Endothelial cell of umbilical vein (primary cell): ENCODE data around the gene GLCE. TPM values are rescaled to one million over a fixed set of nuclear protein-coding genes. Genes with fewer than 3 reads are reported as not detected.

Experiments
- BruUV-seq: library from RNA; stranded (reverse); fragments of 400-500 nt; replicated peaks from 2 replicates; lab custom pipeline; 2021; lab: Mats Ljungman, UMichigan
- CTCF ChIA-PET: fragments of 300-600, 350-600 bp; sonication (Branson Sonifier 250); formaldehyde crosslinking; loops from one replicate; lab custom pipeline; 2021; ENCODE audit warnings: antibody characterized with exemption, inconsistent platforms; lab: Charles Lee
- POLR2A ChIA-PET: fragments of 300-600, 350-600 bp; sonication (Branson Sonifier 250); formaldehyde crosslinking; loops from one replicate; lab custom pipeline; 2021; ENCODE audit warnings: antibody characterized with exemption, inconsistent platforms; lab: Charles Lee
- DNase-seq: peaks from one replicate; pipeline ENCODE4 v3.0.0-alpha.2; 2011; ENCODE audit warnings: low read depth, low spot score
- FAIRE-seq: peaks from 2 replicates; lab custom pipeline; 2011; peaks lifted over from hg19 to GRCh38; lab: Jason Lieb, UNC
- H2AFZ ChIP-seq: 2 replicates; pipeline ENCODE4 v1.6.0; 2012; ENCODE audit warnings: low read depth, low read length, control low read depth, inconsistent platforms
- H3K27ac ChIP-seq: 2 replicates; pipeline ENCODE4 v1.5.1; 2011; ENCODE audit warnings: low read depth, mild to moderate bottlenecking, control low read depth, low read length, moderate library complexity; ENCODE audit not compliant: insufficient read depth
- H3K27me3 ChIP-seq, 2 experiments: 2 replicates each; pipeline versions ENCODE4 v1.6.0 to v1.6.1; 2011; ENCODE audit warnings: low read length in 2 of 2, mixed read lengths in 1 of 2; ENCODE audit not compliant: control insufficient read depth in 2 of 2, insufficient read depth in 2 of 2
- H3K36me3 ChIP-seq, 2 experiments: 2 replicates in 1 of 2; 3 replicates in 1 of 2; pipeline ENCODE4 v1.5.1; 2011; ENCODE audit warnings: low read length in 2 of 2, mild to moderate bottlenecking in 1 of 2, moderate library complexity in 1 of 2; ENCODE audit not compliant: control insufficient read depth in 2 of 2, insufficient read depth in 2 of 2; ENCODE audit errors: extremely low read depth in 1 of 2
- H3K4me1 ChIP-seq: 3 replicates; pipeline ENCODE4 v1.5.1; 2011; ENCODE audit warnings: mild to moderate bottlenecking, low read length; ENCODE audit not compliant: control insufficient read depth, insufficient read depth; ENCODE audit errors: extremely low read depth
- H3K4me2 ChIP-seq: 2 replicates; pipeline ENCODE4 v1.6.1; 2011; ENCODE audit warnings: low read length, control low read depth, mixed read lengths; ENCODE audit not compliant: insufficient read depth
- H3K4me3 ChIP-seq, 3 experiments: fragments of 200-600 bp in 1 of 3; sonication (generic), shearing (Covaris generic) in 1 of 3; replicated peaks in 1 of 3; 2 replicates each; pipeline ENCODE4 v1.5.1; 2011 to 2016; ENCODE audit warnings: control low read depth in 3 of 3, low read length in 3 of 3, mild to moderate bottlenecking in 2 of 3, inconsistent platforms in 1 of 3, low read depth in 1 of 3, moderate library complexity in 1 of 3; ENCODE audit not compliant: insufficient read depth in 1 of 3
- H3K79me2 ChIP-seq: 2 replicates; pipeline ENCODE4 v1.6.0; 2012; ENCODE audit warnings: low read length, inconsistent platforms; ENCODE audit not compliant: control insufficient read depth, insufficient read depth
- H3K9ac ChIP-seq: replicated peaks from 2 replicates; pipeline ENCODE3; 2011; ENCODE audit warnings: low read length, control low read depth; ENCODE audit not compliant: insufficient read depth; ENCODE audit errors: extremely low read depth
- H3K9me1 ChIP-seq: replicated peaks from 3 replicates; pipeline ENCODE4 v1.6.0; 2011; ENCODE audit warnings: mild to moderate bottlenecking, low read length; ENCODE audit not compliant: control insufficient read depth, insufficient read depth; ENCODE audit errors: extremely low read depth
- H3K9me3 ChIP-seq: replicated peaks from 2 replicates; pipeline ENCODE4 v1.5.1; 2012; ENCODE audit warnings: low read length, inconsistent platforms; ENCODE audit not compliant: control insufficient read depth, insufficient read depth
- H4K20me1 ChIP-seq: replicated peaks from 2 replicates; pipeline ENCODE3; 2011; ENCODE audit warnings: mild to moderate bottlenecking, low read length; ENCODE audit not compliant: control insufficient read depth, insufficient read depth; ENCODE audit errors: extremely low read depth
- EZH2 ChIP-seq: IDR thresholded peaks from 2 replicates; pipeline ENCODE4 v1.6.1; 2012; ENCODE audit warnings: borderline replicate concordance, low read depth, mild to moderate bottlenecking, moderate library complexity, low read length, inconsistent platforms; ENCODE audit not compliant: severe bottlenecking
- JUN ChIP-seq: IDR thresholded peaks from 2 replicates; pipeline ENCODE4 v1.6.1; 2011; ENCODE audit warnings: borderline replicate concordance, low read depth; ENCODE audit not compliant: insufficient read length, insufficient read depth
- POLR2A ChIP-seq: IDR thresholded peaks from 2 replicates; pipeline ENCODE4 v1.6.1; 2012; ENCODE audit warnings: low read depth, mild to moderate bottlenecking, control low read depth, low read length
- dilution Hi-C: fragments of 300-500 bp; cut with MboI; formaldehyde crosslinking; loops from one replicate; pipeline ENCODE4 v1.15.0; 2019; ENCODE audit warnings: low sequenced_read_pairs; ENCODE audit not compliant: extremely low pct_ligation_motif_present
- intact Hi-C: fragments of 100-400 bp; cut with micrococcal nuclease; formaldehyde crosslinking; loops from one replicate; pipeline ENCODE4 v1.10.0; 2022
- polyA plus RNA-seq, 4 experiments: library from polyadenylated mRNA; depleted of rRNA in 3 of 4; stranded (reverse) in 3 of 4; unstranded in 1 of 4; fragments of >200 nt; gene quantifications; 2 replicates each; pipeline versions ENCODE4 v1.2.1 to v1.2.3, GENCODE V29; 2011 to 2012; ENCODE audit warnings: missing spikeins in 1 of 4
- total RNA-seq: library from RNA; stranded (reverse); gene quantifications from 2 replicates; pipeline ENCODE4 v1.2.3, GENCODE V29; 2021

Gene GLCE
- total and polyA plus RNA-seq, 2 donors (not counting 3 experiments of a cell fraction or from before 2014, with no cell fraction given): 48.1 to 86.6 TPM

DNA sequence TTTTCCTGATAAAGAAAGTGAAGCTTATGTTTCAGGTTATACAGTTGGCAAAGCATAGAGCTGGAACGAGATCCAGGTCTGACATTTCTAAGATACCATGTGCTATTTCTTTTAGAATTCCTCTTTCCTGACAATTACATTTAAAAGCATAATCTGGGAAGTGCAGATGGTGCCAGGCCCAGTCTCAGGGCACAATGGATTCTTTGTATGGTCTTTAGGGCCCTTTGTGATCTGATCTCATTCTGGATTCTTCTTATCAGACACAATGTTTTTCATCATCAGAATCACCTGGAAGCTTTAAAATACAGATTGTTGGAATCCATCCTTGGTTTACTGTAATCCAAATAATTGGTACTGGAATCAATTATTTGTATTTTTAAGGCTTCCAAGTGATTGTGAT, 18.6 kb upstream of the GLCE start:
- Histone ChIP-seq H3K9me3 (no peaks in the 10 kb centered on the region), H3K36me3 (no peaks in the 10 kb centered on the region), H3K27me3 (peaks cover 0 to 3% of the 10 kb centered on the region in 2 experiments), H3K4me3 (no peak overlapping the region), H3K4me1 (peaks cover 5% of the 10 kb centered on the region), H4K20me1 (no peaks in the 10 kb centered on the region), H3K79me2 (no peaks in the 10 kb centered on the region), H3K9me1 (no peaks in the 10 kb centered on the region), H3K4me2 (no peak overlapping the region), H3K9ac (no peak overlapping the region), H2AFZ (no peak overlapping the region), H3K27ac (no peak overlapping the region)
- no peak for TF ChIP-seq JUN
- DNase-seq (no peak), FAIRE-seq (no peak)
- dilution Hi-C loops: no loop called here
- ChIA-PET POLR2A (no interaction called here), CTCF (interaction anchor here (0.9 to 2.0 kb wide), 10 partner anchors 9 to 123 kb away, joined by 3 to 9 read pairs (median 4); partner anchors contain the start of gene GLCE)
- BruUV-seq: no TSS peak
- intact Hi-C loops: loop anchor here (1.0 kb wide), 2 partner anchors 12 to 83 kb away; no protein-coding TSS in a partner anchor

DNA sequence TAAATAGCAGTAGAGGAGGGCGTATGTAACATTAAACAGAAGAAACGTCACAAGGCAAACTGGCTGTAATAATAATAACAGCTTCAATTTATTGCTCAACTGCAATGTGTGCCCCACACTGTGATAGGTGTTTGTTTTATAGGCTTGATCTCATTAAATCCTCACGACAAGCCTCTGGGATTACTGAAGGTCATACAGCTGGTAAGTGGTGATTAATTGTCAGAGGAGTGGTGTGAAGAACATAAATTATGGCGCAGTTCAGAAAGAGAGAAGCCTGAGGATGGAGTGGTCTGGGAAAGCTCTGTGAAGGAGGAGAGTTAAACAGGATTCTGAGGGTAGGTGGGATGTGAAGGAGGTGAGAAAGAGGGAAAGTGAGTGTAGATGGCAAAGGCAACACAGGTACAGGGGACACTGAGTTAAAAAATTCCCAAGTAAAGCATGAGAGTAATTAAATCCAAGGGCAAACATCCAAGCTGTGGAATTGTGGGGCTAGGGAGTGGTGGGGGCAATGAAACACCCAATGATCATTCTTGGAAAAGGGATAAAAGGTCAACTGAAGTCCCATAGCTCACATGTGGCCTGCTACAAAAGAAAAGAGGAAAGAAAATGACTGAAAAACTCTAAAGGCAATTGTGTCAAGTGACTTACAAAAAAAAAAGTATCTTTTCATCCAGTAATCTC, 16.5 kb upstream of the GLCE start:
- Histone ChIP-seq H3K36me3 (no peaks in the 10 kb centered on the region), H3K9me3 (no peaks in the 10 kb centered on the region), H4K20me1 (no peaks in the 10 kb centered on the region), H3K27ac (no peak overlapping the region), H3K4me2 (no peak overlapping the region), H3K27me3 (peaks cover 0 to 3% of the 10 kb centered on the region in 2 experiments), H3K4me1 (peaks cover 5% of the 10 kb centered on the region), H3K79me2 (no peaks in the 10 kb centered on the region), H3K4me3 (no peak overlapping the region), H2AFZ (no peak overlapping the region), H3K9ac (no peak overlapping the region), H3K9me1 (no peaks in the 10 kb centered on the region)
- intact Hi-C loops: no loop called here
- dilution Hi-C loops: no loop called here
- no TSS peak for BruUV-seq
- DNase-seq (no peak), FAIRE-seq (no peak)
- ChIA-PET CTCF (interaction anchor here (1.3 kb wide), 1 partner anchor 11 kb away, joined by 4 read pairs; no protein-coding TSS in a partner anchor), POLR2A (interaction anchor here (0.7 kb wide), 1 partner anchor 17 kb away, joined by 3 read pairs; the partner anchor contains the start of gene GLCE)
- TF ChIP-seq POLR2A: no peak
- TF ChIP-seq EZH2: no peak
- TF ChIP-seq JUN: no peak
